Thyroid gland (tissue), 4 donors: ENCODE results near the gene SELENBP1. TPM values are rescaled to one million over a fixed set of nuclear protein-coding genes. Genes with fewer than 3 reads are reported as not detected.
"Not testable (repeated sequence)": the region's sequence is repeated elsewhere in the genome, so short reads cannot be mapped to it uniquely, and the experiment has no call there.

Experiments used
- DNase-seq, 2 donors: peaks; one replicate each; pipeline ENCODE4 v3.0.0-alpha.2; 2019
- H3K27ac ChIP-seq, 3 donors: fragments of 200-600 bp; sonication (generic); 1 replicate in 2 of 3; 2 replicates in 1 of 3; pipeline ENCODE4 v1.5.1; 2016 to 2019; ENCODE audit warnings: mild to moderate bottlenecking in 1 of 3, moderate library complexity in 1 of 3
- H3K27me3 ChIP-seq: fragments of 200-600 bp; sonication (generic); one replicate; pipeline ENCODE4 v1.5.1; 2019
- H3K36me3 ChIP-seq, 2 donors: fragments of 200-600 bp; sonication (generic); one replicate each; pipeline ENCODE4 v1.5.1; 2016 to 2019
- H3K4me1 ChIP-seq, 2 donors: fragments of 200-600 bp; sonication (generic); one replicate each; pipeline ENCODE4 v1.5.1; 2017 to 2019
- H3K4me3 ChIP-seq, 3 donors: fragments of 200-600 bp; sonication (generic); replicated peaks in 1 of 3; 1 replicate in 2 of 3; 2 replicates in 1 of 3; pipeline ENCODE4 v1.5.1; 2016; ENCODE audit warnings: mild to moderate bottlenecking in 1 of 3
- H3K9me3 ChIP-seq: fragments of 200-600 bp; sonication (generic); one replicate; pipeline ENCODE4 v1.5.1; 2017
- POLR2A ChIP-seq, 2 donors: fragments of 450-650 bp; IDR thresholded peaks; one replicate each; pipeline ENCODE4 v1.6.1; 2017; ENCODE audit warnings: antibody characterized with exemption in 2 of 2, mild to moderate bottlenecking in 2 of 2, moderate library complexity in 1 of 2
- WGBS, 2 donors: methylation state at CpG; one replicate each; pipeline ENCODE4 v1.1.5; 2017; 5-methylcytosine and 5-hydroxymethylcytosine counted together
- intact Hi-C: fragments of 100-400 bp; cut with DNase I; formaldehyde crosslinking; loops from one replicate; pipeline ENCODE4 v1.15.1; 2023
- total RNA-seq, 4 donors: library from RNA; depleted of rRNA; stranded (reverse); fragments of >200 nt; gene quantifications; one replicate each; pipeline ENCODE4 v1.2.3, GENCODE V29; 2016
- TF ChIP-seq, protein P1 (sequence below), 6 experiments: fragments of 200-600 bp in 3 of 6; fragments of 450-650 bp in 3 of 6; sonication (generic) in 3 of 6; IDR thresholded peaks; one replicate each; pipeline ENCODE4 v1.5.1; 2016 to 2019; ENCODE audit warnings: antibody characterized with exemption in 6 of 6, mild to moderate bottlenecking in 2 of 6, inconsistent platforms in 1 of 6, moderate library complexity in 1 of 6

Gene SELENBP1
- total RNA-seq, 4 donors from 2014 or later = 151 to 513 (median 310) TPM

DNA sequence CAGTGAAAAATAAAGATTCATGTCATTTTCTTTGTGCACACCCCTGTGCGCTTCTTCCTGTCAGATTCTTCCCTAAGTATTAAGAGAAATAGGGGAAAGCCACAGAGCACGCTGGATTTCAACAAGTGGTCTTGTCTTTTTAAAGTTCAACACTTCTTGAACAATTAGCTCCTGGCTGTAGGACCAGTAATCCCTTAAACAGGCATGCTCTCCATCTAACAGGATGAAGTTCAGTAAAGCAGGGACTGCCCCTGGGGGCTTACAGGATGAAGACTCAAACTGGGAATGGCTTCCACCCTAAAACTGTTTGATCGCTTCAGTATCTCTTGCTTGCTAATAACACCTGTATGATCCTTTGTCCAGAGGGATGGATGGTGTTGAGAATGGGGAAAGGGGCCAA, 31.1 kb upstream of the SELENBP1 start:
- TF ChIP-seq POLR2A (IDR thresholded peaks at IDR 0.05) = no peak
- TF ChIP-seq, protein P1, sequence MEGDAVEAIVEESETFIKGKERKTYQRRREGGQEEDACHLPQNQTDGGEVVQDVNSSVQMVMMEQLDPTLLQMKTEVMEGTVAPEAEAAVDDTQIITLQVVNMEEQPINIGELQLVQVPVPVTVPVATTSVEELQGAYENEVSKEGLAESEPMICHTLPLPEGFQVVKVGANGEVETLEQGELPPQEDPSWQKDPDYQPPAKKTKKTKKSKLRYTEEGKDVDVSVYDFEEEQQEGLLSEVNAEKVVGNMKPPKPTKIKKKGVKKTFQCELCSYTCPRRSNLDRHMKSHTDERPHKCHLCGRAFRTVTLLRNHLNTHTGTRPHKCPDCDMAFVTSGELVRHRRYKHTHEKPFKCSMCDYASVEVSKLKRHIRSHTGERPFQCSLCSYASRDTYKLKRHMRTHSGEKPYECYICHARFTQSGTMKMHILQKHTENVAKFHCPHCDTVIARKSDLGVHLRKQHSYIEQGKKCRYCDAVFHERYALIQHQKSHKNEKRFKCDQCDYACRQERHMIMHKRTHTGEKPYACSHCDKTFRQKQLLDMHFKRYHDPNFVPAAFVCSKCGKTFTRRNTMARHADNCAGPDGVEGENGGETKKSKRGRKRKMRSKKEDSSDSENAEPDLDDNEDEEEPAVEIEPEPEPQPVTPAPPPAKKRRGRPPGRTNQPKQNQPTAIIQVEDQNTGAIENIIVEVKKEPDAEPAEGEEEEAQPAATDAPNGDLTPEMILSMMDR (IDR thresholded peaks at IDR 0.05) = no peak
- WGBS, 2 donors = 85 to 88% methylated on average over 3 of the region's 3 CpGs
- intact Hi-C loops = no loop called here
- H3K4me1 ChIP-seq = peaks cover 4 to 14% of the 10 kb centered on the region in 2 donors
- no peak for DNase-seq
- no peaks in the 10 kb centered on the region for H3K9me3 ChIP-seq
- no peaks in the 10 kb centered on the region for H3K27me3 ChIP-seq
- peaks cover 67 to 69% of the 10 kb centered on the region in 2 donors for H3K36me3 ChIP-seq
- no peak overlapping the region for H3K4me3 ChIP-seq
- H3K27ac ChIP-seq = no peak overlapping the region

DNA sequence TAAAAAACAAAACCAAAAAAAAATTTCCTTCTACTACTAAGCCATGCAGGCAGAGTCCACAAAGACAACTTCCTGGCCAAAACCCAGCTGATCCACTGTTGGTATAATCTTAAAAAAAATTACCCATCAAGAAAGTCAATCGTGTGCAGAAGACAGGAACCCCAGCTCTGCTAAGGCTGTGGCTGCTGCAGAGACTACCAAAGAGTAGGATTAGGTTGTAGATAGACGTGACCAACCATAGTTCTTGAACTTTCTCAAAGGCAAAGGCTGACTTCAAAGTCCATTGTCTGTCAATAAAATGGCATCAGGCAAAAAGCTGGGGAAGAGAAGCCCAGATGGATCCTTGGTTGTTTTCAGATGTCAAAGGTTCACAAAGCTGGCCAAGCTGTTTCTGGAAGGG, 30.3 kb upstream of the SELENBP1 start:
- intact Hi-C loops = no loop called here
- Histone ChIP-seq H3K9me3 (no peaks in the 10 kb centered on the region), H3K4me3 (no peak overlapping the region), H3K36me3 (peaks cover 58 to 60% of the 10 kb centered on the region in 2 donors), H3K27me3 (no peaks in the 10 kb centered on the region), H3K4me1 (peaks cover 6 to 19% of the 10 kb centered on the region in 2 donors), H3K27ac (no peak overlapping the region)
- DNase-seq = no peak
- TF ChIP-seq, protein P1 (IDR thresholded peaks at IDR 0.05) = no peak
- TF ChIP-seq POLR2A (IDR thresholded peaks at IDR 0.05) = no peak
- WGBS, 2 donors = 76 to 82% methylated on average over 2 of the region's 2 CpGs

DNA sequence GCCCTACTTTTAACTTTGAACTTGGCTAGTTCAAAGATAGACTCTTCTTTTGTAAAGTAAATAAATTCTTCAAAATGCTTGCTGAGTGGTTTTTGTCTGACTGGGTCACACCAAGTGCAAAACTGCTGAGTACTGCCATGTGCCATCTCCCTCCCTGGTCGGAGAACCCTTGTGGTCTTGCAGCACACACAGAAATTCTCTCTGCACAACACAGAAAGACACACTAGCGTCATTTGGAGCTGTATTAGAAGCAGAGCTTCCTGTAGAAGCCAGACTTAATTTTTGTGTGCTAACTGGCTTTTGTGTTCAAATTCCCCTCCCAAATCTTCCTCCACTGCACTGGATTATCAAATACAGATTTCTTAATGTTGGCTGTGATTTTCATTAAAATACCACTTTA, 29.4 kb upstream of the SELENBP1 start:
- peaks cover 49 to 51% of the 10 kb centered on the region in 2 donors for H3K36me3 ChIP-seq
- no peak overlapping the region for H3K4me3 ChIP-seq
- DNase-seq = no peak
- 80 to 96% methylated on average over 2 of the region's 2 CpGs for WGBS, 2 donors
- TF ChIP-seq POLR2A (IDR thresholded peaks at IDR 0.05) = no peak
- TF ChIP-seq, protein P1 (IDR thresholded peaks at IDR 0.05) = no peak
- no peaks in the 10 kb centered on the region for H3K27me3 ChIP-seq
- H3K27ac ChIP-seq = no peak overlapping the region
- peaks cover 6 to 21% of the 10 kb centered on the region in 2 donors for H3K4me1 ChIP-seq
- no peaks in the 10 kb centered on the region for H3K9me3 ChIP-seq
- intact Hi-C loops = no loop called here

DNA sequence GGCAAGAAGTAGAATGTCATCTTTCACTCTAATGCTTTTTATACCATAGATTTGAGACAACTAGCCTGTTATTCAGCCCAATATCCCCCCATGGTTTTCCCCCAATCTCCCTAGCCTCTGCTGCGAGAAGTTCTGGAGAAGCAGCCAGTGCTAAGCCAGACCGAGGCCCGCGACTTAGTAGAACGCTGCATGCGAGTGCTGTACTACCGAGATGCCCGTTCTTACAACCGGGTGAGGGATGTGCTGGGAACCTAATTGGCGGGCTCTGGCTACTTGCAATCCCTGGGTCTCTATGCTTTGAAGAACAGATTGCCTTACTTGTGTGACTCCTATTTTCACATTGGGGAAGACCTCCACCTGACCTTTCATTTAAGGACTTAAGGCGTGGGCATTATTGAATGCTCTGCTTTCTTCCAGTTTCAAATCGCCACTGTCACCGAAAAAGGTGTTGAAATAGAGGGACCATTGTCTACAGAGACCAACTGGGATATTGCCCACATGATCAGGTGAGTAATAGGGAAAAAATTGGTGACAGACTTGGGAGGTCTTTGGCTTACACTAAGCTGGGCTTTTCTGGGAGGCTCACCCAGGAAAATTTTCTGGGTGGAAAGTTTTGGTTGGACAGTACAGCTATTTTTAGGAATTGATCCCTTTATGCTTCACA, 28.8 kb upstream of the SELENBP1 start:
- H3K4me3 ChIP-seq = no peak overlapping the region
- peaks cover 45% of the 10 kb centered on the region in 2 donors for H3K36me3 ChIP-seq
- no peaks in the 10 kb centered on the region for H3K9me3 ChIP-seq
- 91 to 96% methylated on average over 13 of the region's 13 CpGs for WGBS, 2 donors
- H3K27me3 ChIP-seq = no peaks in the 10 kb centered on the region
- H3K27ac ChIP-seq = no peak overlapping the region
- intact Hi-C loops = no loop called here
- peaks cover 6 to 21% of the 10 kb centered on the region in 2 donors for H3K4me1 ChIP-seq
- no peak for TF ChIP-seq POLR2A (IDR thresholded peaks at IDR 0.05)
- TF ChIP-seq, protein P1 (IDR thresholded peaks at IDR 0.05) = no peak
- DNase-seq = no peak

DNA sequence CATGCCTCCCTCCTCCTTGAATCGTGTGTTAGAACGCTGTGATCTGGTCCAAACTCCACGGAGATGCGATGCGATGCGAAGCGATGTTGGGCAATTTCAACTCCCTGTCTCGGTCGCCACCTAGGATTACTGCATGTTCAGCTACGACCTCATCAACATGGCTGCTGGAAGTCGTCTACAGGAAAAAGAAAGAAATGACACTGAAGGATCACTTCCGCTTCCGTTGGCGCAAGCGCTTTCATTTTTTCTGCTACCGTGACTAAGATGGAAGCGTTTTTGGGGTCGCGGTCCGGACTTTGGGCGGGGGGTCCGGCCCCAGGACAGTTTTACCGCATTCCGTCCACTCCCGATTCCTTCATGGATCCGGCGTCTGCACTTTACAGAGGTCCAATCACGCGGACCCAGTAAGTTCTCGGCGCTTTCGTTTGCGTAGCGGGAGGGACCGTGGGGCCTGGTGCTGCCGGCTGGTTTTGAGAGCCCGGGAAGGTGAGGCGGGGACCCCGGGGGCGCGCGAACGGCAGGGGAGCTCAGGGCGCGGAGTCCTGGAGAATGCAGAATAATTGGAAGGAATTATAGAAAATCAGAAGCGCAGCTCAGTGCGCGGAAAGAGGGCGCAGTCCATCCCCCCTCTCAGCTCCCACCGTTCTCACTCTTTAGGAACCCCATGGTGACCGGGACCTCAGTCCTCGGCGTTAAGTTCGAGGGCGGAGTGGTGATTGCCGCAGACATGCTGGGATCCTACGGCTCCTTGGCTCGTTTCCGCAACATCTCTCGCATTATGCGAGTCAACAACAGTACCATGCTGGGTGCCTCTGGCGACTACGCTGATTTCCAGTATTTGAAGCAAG, 27.0 kb upstream of the SELENBP1 start, which contains the start of gene PSMB4:
Gene PSMB4 (plus strand): TSS at position 250 of the 848 bp plus-strand sequence. CDS start 15 bp downstream, at position 265.
- 1% methylated on average over 56 to 63 of the region's 63 CpGs for WGBS, 2 donors
- Histone ChIP-seq H3K27ac (peak within 1 kb of the TSS; percentile 71 to 87 (median 82)), H3K36me3 (peaks cover 28 to 29% of the 10 kb centered on the region in 2 donors), H3K9me3 (no peaks in the 10 kb centered on the region), H3K4me1 (peaks cover 6 to 21% of the 10 kb centered on the region in 2 donors), H3K4me3 (peak within 1 kb of the TSS; percentile 55 to 99 (median 89)), H3K27me3 (no peaks in the 10 kb centered on the region)
- DNase-seq = peak; percentile 89 to 90
- TF ChIP-seq POLR2A (IDR thresholded peaks at IDR 0.05) = peak in 1 of 2 donors; percentile 74
- TF ChIP-seq, protein P1 (IDR thresholded peaks at IDR 0.05) = peak in 5 of 6 experiments; percentile 16 to 49 (median 37)
- intact Hi-C loops = no loop called here

DNA sequence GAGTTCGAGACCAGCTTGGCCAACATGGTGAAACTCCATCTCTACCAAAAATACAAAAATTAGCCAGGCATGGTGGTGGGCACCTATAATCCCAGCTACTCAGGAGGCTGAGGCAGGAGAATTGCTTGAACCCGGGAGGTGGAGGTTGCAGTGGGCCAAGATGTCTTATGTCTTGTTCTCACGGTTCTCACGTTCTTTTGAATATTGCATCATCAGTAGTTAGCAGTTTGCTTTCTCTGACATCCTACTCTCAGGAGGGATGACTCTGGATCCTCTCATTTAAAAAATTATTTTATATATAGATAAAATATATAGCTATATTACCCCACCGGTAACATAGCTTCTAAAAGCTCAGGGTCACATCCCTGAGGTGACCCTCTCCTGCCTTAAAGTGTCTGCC, 23.8 kb upstream of the SELENBP1 start:
- H3K36me3 ChIP-seq, H3K27me3 ChIP-seq, intact Hi-C loops, H3K4me3 ChIP-seq, DNase-seq, H3K9me3 ChIP-seq, H3K27ac ChIP-seq: not testable (repeated sequence)
- H3K4me1 ChIP-seq = peaks cover 6 to 21% of the 10 kb centered on the region in 2 donors
- 70 to 76% methylated on average over 5 of the region's 5 CpGs for WGBS, 2 donors
